CD4-positive, alpha-beta T cell treated with Interleukin-6 for 4 hours (primary cell): ENCODE results near the gene ZNF92.
"Not testable (repeated sequence)": the region's sequence is repeated elsewhere in the genome, so short reads cannot be mapped to it uniquely, and the experiment has no call there.

Source experiments
- DNase-seq: peaks from one replicate; pipeline ENCODE4 v3.0.0-alpha.2; 2020; ENCODE audit warnings: mixed read lengths

The ZNF92 gene

GRCh38 chr7:65429642-65430343 is 56.1 kb downstream of the ZNF92 start:
- no peak for DNase-seq

GRCh38 chr7:65430344-65431186 is 56.9 kb downstream of the ZNF92 start:
- DNase-seq: no peak

GRCh38 chr7:65434307-65434706 is 60.7 kb downstream of the ZNF92 start:
- DNase-seq: no peak

- DNase-seq: no peak
Observed at GRCh38 chr7:65436163-65436562, 62.5 kb downstream of the ZNF92 start.

- DNase-seq: no peak
Observed at GRCh38 chr7:65438598-65438997, 64.9 kb downstream of the ZNF92 start.

- no peak for DNase-seq
Observed at GRCh38 chr7:65441010-65441409, 67.4 kb downstream of the ZNF92 start.

- no peak for DNase-seq
Observed at GRCh38 chr7:65444205-65444842, 70.7 kb downstream of the ZNF92 start.

GRCh38 chr7:65444899-65445823 is 71.5 kb downstream of the ZNF92 start:
- DNase-seq: no peak

GRCh38 chr7:65447041-65447440 is 73.4 kb downstream of the ZNF92 start:
- DNase-seq: not testable (repeated sequence)

GRCh38 chr7:65448816-65449504 is 75.3 kb downstream of the ZNF92 start:
- DNase-seq: no peak

- no peak for DNase-seq
Observed at GRCh38 chr7:65449505-65449852, 75.8 kb downstream of the ZNF92 start.
